Neural cell (in vitro differentiated cells): ENCODE results near the gene SPZ1.

Experiments
- CTCF ChIP-seq: fragments of 450-650 bp; IDR thresholded peaks from 2 replicates; pipeline ENCODE4 v1.5.1; 2014; ENCODE audit warnings: antibody characterized with exemption, mild to moderate bottlenecking, moderate library complexity; ENCODE audit not compliant: poor library complexity, severe bottlenecking
- POLR2AphosphoS5 ChIP-seq: IDR thresholded peaks from 2 replicates; pipeline ENCODE4 v1.6.1; 2012

GRCh38 chr5:80296121-80296520, 23.7 kb upstream of the SPZ1 start:
- TF ChIP-seq CTCF (no peak), POLR2AphosphoS5 (no peak)
